HG03135 (cell line): Measurements from ENCODE around the gene ACAP2.
"Not testable (repeated sequence)": the region's sequence is repeated elsewhere in the genome, so short reads cannot be mapped to it uniquely, and the experiment has no call there.

Experiments used
- ATAC-seq: cut with Tn5 transposase; IDR thresholded peaks from one replicate; pipeline ENCODE4 v1.9.1; 2021; ENCODE audit warnings: mild to moderate bottlenecking, moderate library complexity; ENCODE audit not compliant: unreplicated experiment

The ACAP2 gene, protein sequence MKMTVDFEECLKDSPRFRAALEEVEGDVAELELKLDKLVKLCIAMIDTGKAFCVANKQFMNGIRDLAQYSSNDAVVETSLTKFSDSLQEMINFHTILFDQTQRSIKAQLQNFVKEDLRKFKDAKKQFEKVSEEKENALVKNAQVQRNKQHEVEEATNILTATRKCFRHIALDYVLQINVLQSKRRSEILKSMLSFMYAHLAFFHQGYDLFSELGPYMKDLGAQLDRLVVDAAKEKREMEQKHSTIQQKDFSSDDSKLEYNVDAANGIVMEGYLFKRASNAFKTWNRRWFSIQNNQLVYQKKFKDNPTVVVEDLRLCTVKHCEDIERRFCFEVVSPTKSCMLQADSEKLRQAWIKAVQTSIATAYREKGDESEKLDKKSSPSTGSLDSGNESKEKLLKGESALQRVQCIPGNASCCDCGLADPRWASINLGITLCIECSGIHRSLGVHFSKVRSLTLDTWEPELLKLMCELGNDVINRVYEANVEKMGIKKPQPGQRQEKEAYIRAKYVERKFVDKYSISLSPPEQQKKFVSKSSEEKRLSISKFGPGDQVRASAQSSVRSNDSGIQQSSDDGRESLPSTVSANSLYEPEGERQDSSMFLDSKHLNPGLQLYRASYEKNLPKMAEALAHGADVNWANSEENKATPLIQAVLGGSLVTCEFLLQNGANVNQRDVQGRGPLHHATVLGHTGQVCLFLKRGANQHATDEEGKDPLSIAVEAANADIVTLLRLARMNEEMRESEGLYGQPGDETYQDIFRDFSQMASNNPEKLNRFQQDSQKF

DNA sequence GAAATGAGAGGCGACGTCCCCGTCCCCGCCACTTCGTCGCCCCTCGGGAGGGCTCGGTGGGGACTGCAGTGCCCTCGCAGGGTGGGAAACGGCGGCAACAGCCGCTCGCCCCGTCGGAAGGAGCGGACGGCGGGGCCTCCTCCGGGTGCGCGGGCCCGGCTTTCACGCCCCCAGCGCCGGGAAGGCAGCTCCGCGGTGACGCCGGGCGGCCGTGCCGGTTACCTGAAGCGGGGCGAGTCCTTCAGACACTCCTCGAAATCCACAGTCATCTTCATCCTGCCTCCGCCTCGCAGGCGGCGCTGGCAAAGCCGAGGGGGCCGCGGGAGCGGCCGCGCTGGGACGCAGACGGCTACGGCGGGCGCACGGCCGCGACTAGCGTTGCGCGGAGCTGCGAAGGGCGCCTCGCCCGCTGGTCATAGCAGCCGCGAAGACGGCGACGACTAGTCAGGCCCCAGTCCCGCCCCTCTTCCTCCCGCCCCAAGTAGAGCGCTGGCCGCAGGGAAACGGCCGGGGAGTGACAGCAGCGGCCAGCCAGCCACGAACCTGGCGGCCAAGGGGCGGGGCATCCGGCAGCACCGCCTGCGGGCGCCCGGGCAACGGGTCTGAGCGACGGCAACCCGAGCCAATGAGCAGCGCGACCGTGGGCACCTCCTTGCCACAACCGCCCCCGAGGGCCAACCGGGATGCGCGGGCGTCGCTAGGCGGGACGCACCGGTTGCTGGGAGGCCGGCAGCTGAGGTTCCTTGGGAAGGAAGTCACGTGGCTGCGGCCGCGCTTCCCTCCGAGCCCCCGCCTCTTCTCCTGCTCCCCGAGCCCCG lies at the start of gene ACAP2:
Gene ACAP2 (minus strand): TSS at position 448 of the 818 bp plus-strand sequence. CDS start 173 bp downstream, at position 275.
- peak; percentile 90 for ATAC-seq

DNA sequence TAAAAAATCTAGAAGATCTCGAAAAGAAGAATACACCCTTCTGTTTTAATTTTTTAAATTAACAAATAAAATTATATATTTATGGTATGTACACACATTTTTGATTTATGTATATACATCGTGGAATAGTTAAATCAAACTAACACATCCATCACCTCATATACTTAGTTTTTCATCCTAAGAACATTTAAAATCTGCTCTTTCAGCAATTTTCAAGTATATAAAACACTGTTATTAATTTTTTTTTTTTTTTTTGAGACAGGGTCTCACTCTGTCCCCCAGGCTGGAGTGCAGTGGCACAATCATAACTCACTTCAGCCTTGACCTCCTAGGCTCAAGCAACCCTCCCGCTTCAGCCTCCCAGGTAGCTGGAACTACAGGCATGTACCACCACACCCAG lies 32.8 kb upstream of the ACAP2 start:
- ATAC-seq, result no peak

DNA sequence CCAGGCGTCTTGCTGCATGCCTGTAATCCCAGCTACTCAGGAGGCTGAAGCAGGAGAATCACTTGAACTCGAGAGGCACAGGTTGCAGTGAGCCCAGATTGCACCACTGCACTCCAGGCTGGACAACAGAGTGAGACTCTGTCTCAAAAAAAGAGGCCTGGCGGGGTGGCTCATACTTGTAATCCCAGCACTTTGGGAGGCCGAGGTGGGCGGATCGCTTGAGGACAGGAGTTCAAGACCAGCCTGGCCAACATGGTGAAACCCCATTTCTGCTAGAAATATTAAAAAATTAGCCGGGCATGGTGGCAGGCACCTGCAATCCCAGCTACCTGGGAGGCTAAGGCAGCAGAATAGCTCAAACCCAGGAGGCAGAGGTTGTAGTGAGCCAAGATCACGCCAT lies 32.3 kb upstream of the ACAP2 start:
- ATAC-seq, result not testable (repeated sequence)

DNA sequence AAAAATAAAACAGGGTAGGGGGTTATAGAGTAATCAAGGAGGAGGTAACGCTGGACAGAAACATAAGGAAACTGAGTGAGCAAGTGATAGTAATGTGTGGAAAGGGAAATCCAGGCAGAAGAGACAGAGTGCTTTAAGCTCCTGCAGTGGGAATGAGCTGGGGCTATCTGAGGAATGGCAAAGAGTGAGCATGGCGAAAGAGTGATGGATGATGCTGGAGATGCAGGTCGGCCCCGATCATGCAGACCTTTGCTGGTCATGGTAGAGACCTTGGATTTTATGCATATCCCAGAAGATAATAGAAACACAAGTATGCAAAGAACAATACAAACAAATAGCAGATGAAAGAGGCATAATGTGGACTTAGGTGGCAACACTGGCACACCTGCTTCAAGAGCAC lies 26.0 kb upstream of the ACAP2 start:
- ATAC-seq, result no peak

DNA sequence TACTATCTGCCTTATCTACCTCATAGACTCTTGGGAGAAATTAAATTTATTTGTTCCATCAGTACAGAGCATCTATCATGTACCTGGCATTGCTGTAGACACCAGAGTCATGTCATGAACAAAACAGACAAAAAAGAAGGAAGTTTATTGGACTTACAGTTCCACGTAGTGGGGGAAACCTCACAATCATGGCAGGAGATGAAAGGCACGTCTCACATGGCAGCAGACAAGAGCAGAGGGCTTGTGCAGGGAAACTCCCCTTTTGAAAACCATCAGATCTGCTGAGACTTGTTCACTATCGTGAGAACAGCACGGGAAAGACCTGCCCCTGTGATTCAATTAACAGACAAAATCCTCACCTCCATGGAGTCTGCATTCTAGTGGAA lies 25.6 kb upstream of the ACAP2 start:
- no peak for ATAC-seq

DNA sequence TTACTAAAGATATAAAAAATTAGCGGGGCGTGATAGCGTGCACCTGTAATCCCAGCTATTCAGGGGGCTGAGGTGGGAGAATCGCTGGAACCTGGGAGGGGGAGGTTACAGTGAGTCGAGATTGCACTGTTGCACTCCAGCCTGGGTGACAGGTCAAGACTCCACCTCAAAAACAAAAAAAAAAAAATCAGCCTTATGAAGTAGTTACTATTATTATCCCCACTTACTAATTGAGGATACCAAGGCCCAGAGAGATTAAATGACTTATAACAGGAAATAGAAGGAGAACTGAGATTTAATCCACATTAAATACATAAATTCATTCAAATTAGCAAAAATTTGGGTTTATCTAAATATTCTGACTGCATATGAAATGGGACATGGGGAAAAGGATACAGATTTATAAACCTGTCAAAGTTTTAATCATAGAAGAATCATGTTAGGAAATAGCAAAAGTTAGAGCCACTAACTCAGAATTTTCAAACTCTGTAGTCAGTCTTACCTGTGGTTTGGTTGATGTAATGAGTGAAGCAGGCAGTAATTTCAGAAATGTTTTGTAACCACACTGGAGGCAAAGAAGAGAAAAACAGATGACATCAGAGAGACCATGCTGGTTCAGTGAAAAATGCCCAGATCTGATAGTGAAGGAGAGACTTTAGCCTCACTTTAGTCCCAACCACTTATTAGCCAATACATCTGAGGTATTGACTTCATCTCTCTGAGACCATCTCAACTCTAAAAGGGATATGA lies 25.0 kb upstream of the ACAP2 start:
- ATAC-seq, result no peak

DNA sequence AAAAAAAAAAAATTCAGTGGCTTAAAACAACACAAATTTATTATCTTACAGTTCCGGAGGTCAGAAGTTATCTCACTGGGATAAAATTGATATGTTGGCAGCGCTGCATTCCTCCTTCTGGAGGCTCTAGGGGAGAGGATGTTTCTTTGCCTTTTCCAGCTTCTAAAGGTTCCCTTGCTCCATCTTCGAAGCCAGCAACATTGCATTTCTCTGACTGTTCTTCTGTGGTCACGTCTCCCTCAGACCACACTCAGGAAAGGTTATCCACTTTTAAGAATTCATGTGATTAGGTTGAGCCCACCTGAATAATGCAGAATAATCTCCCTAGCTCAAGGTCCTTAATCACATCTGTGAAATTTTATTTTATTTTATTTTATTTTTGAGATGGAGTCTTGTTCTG lies 23.4 kb upstream of the ACAP2 start:
- no peak for ATAC-seq

DNA sequence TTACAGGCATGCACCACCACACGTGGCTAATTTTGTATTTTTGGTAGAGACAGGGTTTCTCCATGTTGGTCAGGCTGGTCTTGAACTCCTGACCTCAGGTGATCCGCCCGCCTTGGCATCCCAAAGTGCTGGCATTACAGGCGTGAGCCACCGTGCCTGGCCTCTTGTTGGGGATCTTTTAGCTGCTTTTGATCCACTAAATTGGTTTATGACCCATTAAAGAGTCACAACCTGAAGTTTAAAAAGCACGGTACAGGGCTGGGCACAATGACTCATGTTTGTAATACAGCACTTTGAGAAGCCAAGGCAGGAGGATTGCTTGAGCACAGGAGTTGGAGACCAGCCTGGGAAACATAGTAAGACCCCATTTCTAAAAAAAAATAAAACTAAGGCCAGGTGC lies 20.1 kb upstream of the ACAP2 start:
- ATAC-seq, result not testable (repeated sequence)

DNA sequence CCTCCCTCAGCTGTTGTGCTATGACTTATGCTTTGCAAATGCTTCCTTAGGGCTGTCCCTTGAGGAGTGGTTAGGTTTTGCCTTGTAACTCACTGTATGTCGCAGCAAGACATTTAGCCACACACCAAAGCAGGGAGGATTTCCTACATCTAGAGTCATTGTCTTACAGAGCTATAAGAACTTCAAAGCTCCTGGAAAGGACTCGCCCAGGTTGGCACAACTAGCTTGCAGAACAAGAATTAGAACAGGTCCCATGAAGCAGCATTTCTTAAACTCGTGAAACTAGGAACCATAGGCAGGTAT lies 19.4 kb upstream of the ACAP2 start:
- ATAC-seq, result no peak

DNA sequence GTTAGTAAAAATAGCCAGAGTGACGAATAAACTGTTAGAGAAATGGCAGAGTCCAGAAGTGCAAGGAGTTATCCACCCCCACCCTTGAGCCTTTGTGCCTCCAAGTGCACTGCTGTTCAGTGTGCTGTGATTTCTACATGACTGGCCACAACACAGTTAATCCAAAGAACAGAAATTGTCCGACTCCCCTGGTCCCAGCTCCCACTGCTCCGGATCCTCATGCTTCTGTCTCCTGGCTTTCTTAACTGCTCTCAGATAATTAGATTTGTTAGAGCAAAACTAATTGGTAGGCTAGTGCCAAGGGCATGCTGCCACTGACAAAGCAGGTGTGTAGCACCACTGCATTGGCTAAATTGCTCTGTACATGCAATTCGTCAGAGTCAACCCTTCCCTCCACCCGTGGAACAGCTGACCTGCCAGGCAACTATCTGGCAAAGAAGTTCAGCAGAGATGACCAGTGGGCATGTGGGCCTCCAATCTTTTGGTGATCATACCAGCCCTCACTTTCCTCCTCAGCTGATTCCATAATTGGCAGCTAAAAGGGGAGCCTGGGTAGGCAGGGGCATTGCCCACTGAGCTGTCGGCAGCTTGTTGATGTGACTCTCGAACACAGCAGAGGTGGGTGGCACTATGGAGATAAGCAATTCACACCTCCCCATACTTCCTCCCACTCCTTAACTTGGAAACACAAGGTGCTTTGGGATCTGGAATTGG lies 18.9 kb upstream of the ACAP2 start:
- no peak for ATAC-seq

DNA sequence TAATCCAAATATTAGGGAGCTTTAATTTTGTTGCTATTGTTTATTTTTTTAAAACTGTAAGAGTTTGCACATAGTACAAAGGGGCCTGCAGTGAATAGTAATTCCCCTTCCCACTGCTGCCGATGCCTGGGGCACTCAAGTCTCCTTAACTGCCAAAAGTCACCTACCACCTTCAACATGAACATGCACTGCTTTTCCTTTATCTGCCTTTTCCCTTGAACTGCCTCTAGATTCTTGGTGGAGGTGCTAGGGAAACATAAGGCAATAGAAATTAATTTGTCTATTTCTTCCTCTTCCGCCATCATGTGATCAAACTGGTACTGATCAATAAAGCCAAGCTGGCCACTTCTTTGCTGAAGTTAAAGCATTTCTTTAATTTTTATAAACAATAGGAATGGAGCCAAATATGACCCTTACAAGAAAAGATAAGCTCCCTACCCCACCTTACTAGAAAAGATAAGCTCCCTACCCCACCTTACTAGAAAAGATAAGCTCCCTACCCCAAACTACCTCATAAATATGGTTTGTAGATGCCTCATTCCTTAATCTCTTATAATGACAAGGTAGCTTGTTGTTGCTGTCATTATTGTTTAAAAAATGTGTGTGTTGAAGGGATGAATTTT lies 17.4 kb upstream of the ACAP2 start:
- ATAC-seq, result no peak

DNA sequence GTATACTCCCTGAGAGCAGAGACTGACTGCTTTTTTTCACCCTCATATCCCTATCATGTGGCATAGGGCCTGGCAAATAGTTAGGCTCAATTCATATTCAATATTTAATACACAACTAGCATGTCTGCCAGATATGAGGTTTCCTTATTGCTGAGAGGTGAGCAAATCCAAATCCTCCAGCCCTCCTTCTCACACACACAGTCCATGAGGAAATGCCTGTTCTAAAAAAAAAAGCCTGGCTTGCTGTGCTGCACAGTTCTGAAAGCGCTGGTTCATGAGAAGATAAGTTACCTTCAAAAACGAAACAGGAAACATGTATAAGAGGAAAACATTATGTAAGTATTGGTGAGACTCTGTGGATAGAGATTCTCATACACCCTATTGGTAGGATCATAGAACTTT lies 15.5 kb upstream of the ACAP2 start:
- ATAC-seq, result no peak

DNA sequence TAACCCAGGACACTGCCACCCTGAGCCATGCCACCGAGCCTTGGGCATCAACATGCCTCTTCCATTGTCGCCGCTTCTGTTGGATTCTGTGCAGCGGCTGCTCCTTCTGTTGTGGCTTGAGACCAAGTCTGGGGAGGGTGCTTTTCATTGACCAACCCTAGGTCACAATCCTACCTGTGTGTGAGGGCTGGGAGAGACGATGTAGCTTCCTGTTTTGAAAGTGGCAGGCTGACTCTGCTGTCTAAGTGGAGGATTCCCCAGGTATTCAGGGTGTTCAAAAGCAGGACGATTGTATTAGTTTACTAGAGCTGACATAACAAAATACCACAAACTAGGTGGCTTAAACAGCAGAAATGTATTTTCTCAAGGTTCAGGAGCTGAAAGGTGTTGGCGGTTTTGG lies 13.0 kb upstream of the ACAP2 start:
- ATAC-seq, result no peak

DNA sequence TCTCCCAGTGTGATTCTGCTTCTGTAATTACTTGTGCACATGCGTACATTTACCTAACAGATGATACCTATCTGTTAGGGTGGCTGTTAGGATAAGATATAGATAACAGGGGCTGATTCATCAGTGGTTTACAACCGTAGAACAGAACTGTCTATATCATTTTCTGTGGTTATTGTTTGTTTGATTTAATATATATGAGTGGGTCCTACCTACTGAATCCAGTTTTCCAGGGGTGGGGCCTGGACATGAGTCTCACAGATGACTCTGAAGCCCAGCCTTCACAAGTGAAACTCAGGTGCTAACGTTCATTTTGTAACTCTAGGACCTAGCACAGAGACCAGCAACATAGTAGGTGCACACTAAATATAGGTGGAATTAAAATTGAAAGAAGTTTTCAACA lies 10.4 kb upstream of the ACAP2 start:
- ATAC-seq, result no peak

DNA sequence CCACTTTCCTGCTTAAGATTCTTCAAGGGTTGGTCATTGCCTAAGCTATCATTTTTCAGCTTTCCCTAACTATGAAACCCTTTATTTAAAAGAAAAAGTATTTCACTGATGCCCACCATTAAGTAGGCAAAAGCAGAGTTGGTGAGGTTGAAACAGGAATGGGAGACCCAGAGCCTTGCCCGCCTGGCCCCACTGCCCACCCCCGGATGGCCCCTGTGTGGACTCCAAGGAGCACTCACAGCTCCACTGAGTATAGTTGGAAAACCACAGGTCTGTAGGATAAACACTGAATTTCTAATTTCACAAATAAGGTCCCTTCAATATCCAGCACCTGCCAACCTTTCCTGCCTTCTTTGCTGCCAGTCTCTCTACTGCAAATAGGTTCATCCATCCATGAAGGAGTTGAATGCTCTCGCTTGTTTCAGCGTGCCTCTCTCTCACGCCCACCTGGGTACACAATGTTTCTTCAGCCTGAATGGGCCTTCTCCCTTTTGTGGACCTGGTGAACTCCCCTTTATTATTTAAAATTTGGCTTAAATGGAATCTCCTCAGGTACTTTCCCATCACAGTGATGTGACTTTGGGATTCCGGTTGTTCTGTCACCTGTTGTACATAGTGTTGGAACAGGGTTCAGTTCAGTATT lies 8.7 kb upstream of the ACAP2 start:
- ATAC-seq, result no peak

DNA sequence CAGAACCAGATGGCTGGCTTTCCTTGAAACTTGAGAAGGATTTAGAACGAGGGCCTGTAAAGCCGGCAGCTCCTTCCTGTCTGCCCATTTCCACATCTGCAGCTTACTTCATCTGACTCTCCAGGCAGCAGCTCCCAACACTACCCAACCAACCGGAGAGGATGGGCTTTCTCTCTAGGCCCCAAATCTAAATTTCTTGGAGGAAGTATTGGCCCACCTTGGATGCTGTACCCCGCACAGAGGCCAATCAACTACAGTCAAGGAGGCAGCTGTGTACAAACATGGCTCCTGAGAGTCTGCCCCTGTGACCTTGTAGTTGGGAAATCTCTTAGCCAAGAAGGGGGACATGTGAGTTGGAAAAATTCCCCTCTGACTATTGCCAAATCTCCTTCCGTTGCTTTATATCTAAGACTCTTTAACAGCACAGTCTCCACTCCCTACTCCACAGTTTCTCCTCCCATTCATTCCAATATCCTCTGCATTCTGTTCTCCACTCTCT lies 8.0 kb upstream of the ACAP2 start:
- no peak for ATAC-seq

DNA sequence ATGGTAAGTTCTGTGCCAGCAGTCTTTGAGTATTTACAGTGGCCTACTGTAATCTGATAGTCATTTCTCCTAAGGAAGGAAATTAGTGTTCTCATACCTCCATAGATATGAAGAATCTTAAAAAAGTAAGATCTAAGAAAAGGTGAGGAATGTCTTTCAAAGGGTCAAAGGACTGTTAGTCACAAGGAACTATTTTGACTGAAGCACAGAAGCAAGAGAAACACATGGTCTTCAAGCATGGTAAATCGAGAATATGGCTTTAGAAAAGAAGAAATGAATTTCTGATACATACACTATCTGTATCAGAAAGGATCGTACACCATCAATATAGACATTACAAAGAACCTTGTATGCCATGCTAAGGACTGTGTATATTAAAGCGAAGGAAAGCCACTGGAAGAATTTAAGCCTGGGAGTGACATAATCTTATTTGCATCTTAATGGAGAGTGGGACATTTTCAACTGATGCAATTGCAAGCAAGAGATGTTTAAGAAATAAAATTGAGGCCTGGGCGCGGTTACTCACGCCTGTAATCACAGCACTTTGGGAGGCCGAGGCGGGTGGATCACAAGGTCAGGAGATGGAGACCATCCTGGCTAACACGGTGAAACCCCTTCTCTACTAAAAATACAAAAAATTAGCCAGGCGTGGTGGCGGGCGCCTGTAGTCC lies 5.5 kb upstream of the ACAP2 start:
- no peak for ATAC-seq

DNA sequence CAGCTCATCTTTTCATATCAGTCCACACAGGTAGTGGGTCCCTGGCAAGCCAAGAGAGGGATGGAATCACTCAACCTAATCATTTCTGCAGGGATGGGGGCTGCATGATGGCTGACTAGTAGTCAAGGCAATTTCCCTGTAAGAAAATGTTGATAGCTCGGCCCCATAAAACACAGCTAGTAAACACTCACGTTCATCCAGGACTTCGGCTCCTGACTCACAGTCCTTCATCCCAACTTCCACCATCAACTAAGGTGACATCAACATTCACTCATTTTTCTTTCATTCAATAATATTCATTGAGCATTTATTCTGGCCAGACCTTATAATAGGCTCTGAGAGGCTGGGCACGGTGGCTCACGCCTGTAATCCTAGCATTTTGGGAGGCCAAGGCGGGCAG lies 4.4 kb upstream of the ACAP2 start:
- ATAC-seq, result no peak

DNA sequence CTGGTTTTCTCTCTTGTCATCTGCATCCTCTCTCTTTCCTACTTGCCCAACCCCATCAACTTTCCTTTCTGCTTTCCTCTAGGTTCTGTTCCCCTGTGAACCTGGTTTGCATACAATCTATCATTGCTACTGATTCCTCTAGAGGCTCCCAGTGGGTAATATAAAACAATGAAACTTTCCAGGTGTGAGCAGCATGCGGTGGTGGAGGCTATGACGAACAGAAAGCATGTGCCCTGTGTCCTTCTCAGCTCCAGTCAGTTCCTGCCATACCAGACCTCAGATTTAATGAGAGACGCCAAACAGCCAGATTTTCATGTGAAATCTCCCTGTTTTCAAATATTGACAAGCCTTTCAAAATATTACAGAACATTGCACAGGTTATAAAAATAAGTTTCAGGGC lies 3.5 kb upstream of the ACAP2 start:
- ATAC-seq, result no peak
